K562 (cell line): ENCODE measurements around the gene CHSY3. TPM values are rescaled to one million over a fixed set of nuclear protein-coding genes. Genes with fewer than 3 reads are reported as not detected.

Experiments
- ATAC-seq: fragments of 200-7000 bp; cut with Tn5 transposase; 3 replicates; pipeline ENCODE4 v1.9.1; 2020; ENCODE audit warnings: moderate library complexity
- BruUV-seq: library from RNA; stranded (reverse); fragments of 400-500 nt; replicated peaks from 2 replicates; lab custom pipeline; 2021; lab: Mats Ljungman, UMichigan
- CTCF ChIA-PET: fragments of 300-600 bp; formaldehyde crosslinking; extraction: SDS; loops from one replicate; lab custom pipeline; 2021; ENCODE audit warnings: low intra/inter-chr PET ratio; lab: Yijun Ruan, JAX
- POLR2A ChIA-PET: fragments of 300-600, 350-650 bp; sonication (Branson Sonifier 250); formaldehyde crosslinking; extraction: SDS; loops from one replicate; lab custom pipeline; 2021; ENCODE audit warnings: antibody characterized with exemption, inconsistent platforms; lab: Yijun Ruan, JAX
- DNase-seq, 4 experiments: peaks; one replicate each; pipeline versions ENCODE4 v3.0.0 to v3.0.0-alpha.2; 2011 to 2018; ENCODE audit warnings: low spot score in 3 of 4, mixed read lengths in 3 of 4; ENCODE audit errors: extremely low read depth in 1 of 4
- FAIRE-seq: peaks from 2 replicates; lab custom pipeline; 2011; peaks lifted over from hg19 to GRCh38; lab: Jason Lieb, UNC
- H2AFZ ChIP-seq: 2 replicates; pipeline ENCODE4 v1.6.0; 2011; ENCODE audit warnings: low read depth, low read length, control low read depth, inconsistent platforms
- H3K27ac ChIP-seq: fragments of 200-600 bp; 3 replicates; pipeline ENCODE4 v1.8.0; 2011; ENCODE audit warnings: low read depth, mild to moderate bottlenecking, control low read depth, inconsistent platforms, low read length, moderate library complexity, mixed read lengths; ENCODE audit errors: extremely low read depth
- H3K27me3 ChIP-seq, 2 experiments: fragments of 300-600 bp in 1 of 2; 2 replicates in 1 of 2; 3 replicates in 1 of 2; pipeline versions ENCODE4 v1.6.0 to v1.8.0; 2011; ENCODE audit warnings: inconsistent platforms in 2 of 2, low read length in 2 of 2, mild to moderate bottlenecking in 1 of 2, mixed read lengths in 1 of 2, moderate library complexity in 1 of 2; ENCODE audit not compliant: control insufficient read depth in 2 of 2, insufficient read depth in 2 of 2
- H3K36me3 ChIP-seq: fragments of 300-600 bp; 3 replicates; pipeline ENCODE4 v1.8.0; 2011; ENCODE audit warnings: mild to moderate bottlenecking, low read length, inconsistent platforms; ENCODE audit not compliant: control insufficient read depth, insufficient read depth
- H3K4me1 ChIP-seq, 2 experiments: fragments of 200-600 bp in 1 of 2; replicated peaks in 1 of 2; 2 replicates in 1 of 2; 3 replicates in 1 of 2; pipeline versions ENCODE4 v1.5.1 to v1.8.0; 2011; ENCODE audit warnings: inconsistent platforms in 2 of 2, low read length in 2 of 2, mild to moderate bottlenecking in 1 of 2, mixed read lengths in 1 of 2, moderate library complexity in 1 of 2; ENCODE audit not compliant: control insufficient read depth in 2 of 2, insufficient read depth in 2 of 2
- H3K4me2 ChIP-seq: 2 replicates; pipeline ENCODE4 v1.6.1; 2011; ENCODE audit warnings: low read length, control low read depth, inconsistent platforms, mixed read lengths; ENCODE audit not compliant: insufficient read depth
- H3K4me3 ChIP-seq: fragments of 200-600 bp; sonication (generic), shearing (Covaris generic); 2 replicates; pipeline ENCODE4 v1.5.1; 2016; ENCODE audit warnings: control low read depth, inconsistent platforms
- H3K79me2 ChIP-seq: fragments of 200-600 bp; 3 replicates; pipeline ENCODE4 v1.8.0; 2011; ENCODE audit warnings: low read length, inconsistent platforms; ENCODE audit not compliant: control insufficient read depth, insufficient read depth
- H3K9ac ChIP-seq, 2 experiments: 2 replicates each; pipeline versions ENCODE4 v1.6.0 to v1.6.1; 2011; ENCODE audit warnings: low read depth in 2 of 2, low read length in 2 of 2, control low read depth in 1 of 2, inconsistent platforms in 1 of 2, mild to moderate bottlenecking in 1 of 2, mixed read lengths in 1 of 2; ENCODE audit not compliant: insufficient read depth in 1 of 2
- H3K9me1 ChIP-seq: one replicate; pipeline ENCODE4 v1.6.0; 2011; ENCODE audit warnings: inconsistent platforms, mild to moderate bottlenecking, low read length, moderate library complexity; ENCODE audit not compliant: control insufficient read depth, insufficient read depth
- H3K9me3 ChIP-seq: replicated peaks from 2 replicates; pipeline ENCODE4 v1.5.1; 2011; ENCODE audit warnings: low read depth, low read length, inconsistent platforms; ENCODE audit not compliant: control insufficient read depth, insufficient read depth
- H4K20me1 ChIP-seq: replicated peaks from 2 replicates; pipeline ENCODE4 v1.6.1; 2011; ENCODE audit warnings: low read length, inconsistent platforms, mixed read lengths; ENCODE audit not compliant: control insufficient read depth, insufficient read depth
- BRF2 ChIP-seq: IDR thresholded peaks from 3 replicates; pipeline ENCODE4 v1.6.1; 2011; ENCODE audit warnings: borderline replicate concordance, mild to moderate bottlenecking; ENCODE audit not compliant: insufficient read length, insufficient read depth
- FOXP4 ChIP-seq: sonication (generic); formaldehyde crosslinking; IDR thresholded peaks from 2 replicates; pipeline ENCODE4 v1.8.0; 2022; ENCODE audit warnings: mild to moderate bottlenecking, missing genetic modification reagents, borderline replicate concordance
- ILF3 ChIP-seq: fragments of 450-650 bp; IDR thresholded peaks from 2 replicates; pipeline ENCODE4 v1.6.1; 2018; ENCODE audit warnings: antibody characterized with exemption, mild to moderate bottlenecking, moderate library complexity, borderline replicate concordance
- JUND ChIP-seq, 2 experiments: IDR thresholded peaks; 2 replicates in 1 of 2; 3 replicates in 1 of 2; pipeline ENCODE4 v1.6.1; 2011; ENCODE audit warnings: borderline replicate concordance in 2 of 2, low read depth in 2 of 2, low read length in 2 of 2, improper control_type of control experiment in 1 of 2, missing biosample characterization in 1 of 2, missing genetic modification characterization in 1 of 2, missing genetic modification reagents in 1 of 2
- MXD1 ChIP-seq: fragments of 250-450 bp; sonication (Bioruptor Pico); IDR thresholded peaks from 2 replicates; pipeline ENCODE4 v1.8.0; 2021; ENCODE audit warnings: borderline replicate concordance, mild to moderate bottlenecking, moderate library complexity; ENCODE audit not compliant: poor library complexity, severe bottlenecking
- NFE2L1 ChIP-seq: fragments of 450-650 bp; IDR thresholded peaks from 2 replicates; pipeline ENCODE4 v1.6.1; 2016; ENCODE audit warnings: missing genetic modification characterization, low read depth, mild to moderate bottlenecking, missing compliant biosample characterization, moderate library complexity, borderline replicate concordance
- SOX6 ChIP-seq: fragments of 450-650 bp; IDR thresholded peaks from 2 replicates; pipeline ENCODE4 v1.6.1; 2014; ENCODE audit warnings: mild to moderate bottlenecking
- TAL1 ChIP-seq: fragments of 450-650 bp; IDR thresholded peaks from 2 replicates; pipeline ENCODE4 v1.6.1; 2016; ENCODE audit warnings: mild to moderate bottlenecking
- TOE1 ChIP-seq, 2 experiments: fragments of 450-650 bp in 1 of 2; sonication (generic) in 1 of 2; formaldehyde crosslinking in 1 of 2; IDR thresholded peaks; 2 replicates each; pipeline versions ENCODE4 v1.7.1 to v1.8.0; 2016 to 2022; ENCODE audit warnings: borderline replicate concordance in 2 of 2, mild to moderate bottlenecking in 2 of 2, antibody characterized with exemption in 1 of 2, inconsistent platforms in 1 of 2, low read depth in 1 of 2, missing genetic modification reagents in 1 of 2, moderate library complexity in 1 of 2
- ZBTB9 ChIP-seq: fragments of 450-650 bp; formaldehyde crosslinking; IDR thresholded peaks from 2 replicates; pipeline ENCODE4 v1.4.0; 2020; ENCODE audit warnings: mild to moderate bottlenecking, moderate library complexity
- ZNF212 ChIP-seq: fragments of 450-650 bp; formaldehyde crosslinking; IDR thresholded peaks from 2 replicates; pipeline ENCODE4 v1.4.0; 2020; ENCODE audit warnings: mild to moderate bottlenecking
- WGBS: fragments of 100-300 bp; shearing (Covaris generic); methylation state at CpG from one replicate; pipeline ENCODE4 v1.1.6; 2016; ENCODE audit warnings: low coverage, mixed read lengths; ENCODE audit not compliant: insufficient coverage; ENCODE audit errors: missing lambda C conversion rate; 5-methylcytosine and 5-hydroxymethylcytosine counted together
- in situ Hi-C: fragments of 300-500 bp; cut with MboI; formaldehyde crosslinking; loops from 4 replicates; pipeline ENCODE4 v1.15.0; 2018; ENCODE audit warnings: inconsistent platforms, mixed read lengths
- intact Hi-C: fragments of 100-400 bp; cut with micrococcal nuclease; formaldehyde crosslinking; loops from 2 replicates; pipeline ENCODE4 v1.14.2; 2022
- polyA plus RNA-seq, 8 experiments: library from polyadenylated mRNA; depleted of rRNA in 4 of 8; stranded (reverse) in 5 of 8; unstranded in 3 of 8; fragments of >200 nt; fragmentation: Nextera tagmentation in 2 of 8; fragmentation: Illumina TruSeq in 1 of 8; extraction: Ambion mirVana in 2 of 8; extraction: Trizol in 1 of 8; gene quantifications; 2 replicates each; pipeline versions ENCODE4 v1.2.1 to v1.2.3, GENCODE V29; 2011 to 2014; ENCODE audit warnings: inconsistent platforms in 1 of 8, missing spikeins in 1 of 8
- total RNA-seq, 7 experiments: library from RNA; depleted of rRNA in 6 of 7; stranded (reverse); fragments of >200 nt in 6 of 7; fragmentation: Illumina TruSeq in 2 of 7; extraction: Trizol in 2 of 7; gene quantifications; 2 replicates each; pipeline versions ENCODE4 v1.2.1 to v1.2.3, GENCODE V29; 2011 to 2021; ENCODE audit warnings: low replicate concordance in 1 of 7

CHSY3 gene
- total and polyA plus RNA-seq, 9 of the 15 experiments (the other 6 are each of a cell fraction or from before 2014, with no cell fraction given): 0.04 TPM; not detected in 8

- TF ChIP-seq ZBTB9 (CRISPR knock-in tag): no peak
- no peak for TF ChIP-seq NFE2L1 (tag)
- TF ChIP-seq ZNF212 (CRISPR knock-in tag): no peak
- TF ChIP-seq ILF3: no peak
- TF ChIP-seq, all 486 proteins: peak for 0
Measured at GRCh38 chr5:130126746-130127145, 222.5 kb downstream of the CHSY3 start (continued).

GRCh38 chr5:130135506-130135905 is 231.2 kb downstream of the CHSY3 start:
- Histone ChIP-seq H3K79me2 (no peaks in the 10 kb centered on the region), H3K9me1 (no peaks in the 10 kb centered on the region), H3K27me3 (no peaks in the 10 kb centered on the region), H3K4me1 (no peaks in the 10 kb centered on the region), H4K20me1 (no peaks in the 10 kb centered on the region), H3K9ac (no peak overlapping the region), H3K9me3 (peaks cover 2% of the 10 kb centered on the region; the same call in 1 of the 2 replicates), H2AFZ (no peak overlapping the region), H3K27ac (no peak overlapping the region), H3K4me3 (no peak overlapping the region), H3K4me2 (no peak overlapping the region), H3K36me3 (no peaks in the 10 kb centered on the region)
- no peak for ATAC-seq
- no peak for FAIRE-seq
- WGBS: 6% methylated on average over 2 of the region's 2 CpGs
- no peak for DNase-seq
- ChIA-PET CTCF (no interaction called here), POLR2A (no interaction called here)
- in situ Hi-C loops: no loop called here
- no TSS peak for BruUV-seq
- intact Hi-C loops: no loop called here
- TF ChIP-seq TAL1 (no peak), SOX6 (no peak), MXD1 (CRISPR knock-in tag) (no peak), JUND (IDR thresholded peaks at IDR 0.05; ENCODE audit: borderline replicate concordance, low read depth, low read length) (no peak), JUND (tag; IDR thresholded peaks at IDR 0.05; ENCODE audit: borderline replicate concordance, low read depth, low read length) (no peak), FOXP4 (no peak), TOE1 (IDR thresholded peaks at IDR 0.05; ENCODE audit: borderline replicate concordance) (no peak), TOE1 (CRISPR knock-in tag; IDR thresholded peaks at IDR 0.05; ENCODE audit: borderline replicate concordance, low read depth) (no peak), BRF2 (no peak)
